Esophagus squamous epithelium (tissue), 4 donors: ENCODE measurements around the gene MEIOSIN.

ENCODE experiments used
- POLR2A ChIP-seq, 4 donors: fragments of 450-650 bp; IDR thresholded peaks; one replicate each; pipeline ENCODE4 v1.6.1; 2017; ENCODE audit warnings: antibody characterized with exemption in 4 of 4, mild to moderate bottlenecking in 4 of 4, moderate library complexity in 3 of 4
- TF ChIP-seq, protein P1 (sequence below), 6 experiments: fragments of 450-650 bp in 4 of 6; fragments of 200-600 bp in 2 of 6; sonication (generic) in 2 of 6; IDR thresholded peaks; one replicate each; pipeline ENCODE4 v1.5.1; 2016 to 2019; ENCODE audit warnings: antibody characterized with exemption in 6 of 6, mild to moderate bottlenecking in 4 of 6, moderate library complexity in 4 of 6

DNA sequence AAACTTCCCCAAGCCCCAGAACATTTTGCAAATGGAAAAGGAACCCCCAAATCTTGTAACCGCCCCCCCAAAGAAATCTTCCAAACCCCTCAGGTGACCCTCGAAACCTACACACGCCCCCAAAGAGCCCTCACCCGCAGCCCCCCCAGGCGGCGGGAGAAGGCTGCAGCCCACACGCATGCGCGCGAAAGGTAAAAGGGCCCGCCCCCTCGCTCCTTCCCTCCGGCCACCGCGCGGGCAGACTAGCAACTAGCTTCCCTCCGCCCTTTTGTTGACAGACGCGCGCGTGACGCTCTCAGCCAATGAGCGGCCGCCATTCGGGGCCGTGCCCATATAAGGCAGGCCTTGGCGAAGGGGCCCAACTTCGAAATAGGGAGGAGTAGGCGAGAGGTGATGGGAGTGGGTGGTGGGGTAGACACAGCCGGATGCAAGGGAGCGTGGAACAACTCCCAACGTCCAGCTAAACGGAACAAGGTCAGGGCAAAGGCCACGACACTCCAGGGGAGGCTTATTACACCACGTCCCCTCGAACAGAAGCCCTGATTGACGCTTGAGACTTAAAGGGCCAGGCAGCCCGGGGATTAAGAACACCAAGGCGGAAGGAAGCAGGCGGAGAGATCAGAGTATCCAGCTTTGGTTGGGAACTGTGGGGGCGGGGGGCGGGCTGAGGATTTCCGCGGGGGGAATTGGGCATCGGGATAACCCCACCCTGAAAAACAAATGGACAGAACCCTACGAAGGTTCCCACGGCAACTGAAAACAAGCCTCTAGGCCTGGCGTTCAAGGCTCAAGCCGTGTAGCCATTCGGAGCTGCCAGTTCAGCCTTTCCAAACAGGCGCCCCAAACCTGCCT, 15.9 kb upstream of the MEIOSIN start:
- TF ChIP-seq, protein P1, sequence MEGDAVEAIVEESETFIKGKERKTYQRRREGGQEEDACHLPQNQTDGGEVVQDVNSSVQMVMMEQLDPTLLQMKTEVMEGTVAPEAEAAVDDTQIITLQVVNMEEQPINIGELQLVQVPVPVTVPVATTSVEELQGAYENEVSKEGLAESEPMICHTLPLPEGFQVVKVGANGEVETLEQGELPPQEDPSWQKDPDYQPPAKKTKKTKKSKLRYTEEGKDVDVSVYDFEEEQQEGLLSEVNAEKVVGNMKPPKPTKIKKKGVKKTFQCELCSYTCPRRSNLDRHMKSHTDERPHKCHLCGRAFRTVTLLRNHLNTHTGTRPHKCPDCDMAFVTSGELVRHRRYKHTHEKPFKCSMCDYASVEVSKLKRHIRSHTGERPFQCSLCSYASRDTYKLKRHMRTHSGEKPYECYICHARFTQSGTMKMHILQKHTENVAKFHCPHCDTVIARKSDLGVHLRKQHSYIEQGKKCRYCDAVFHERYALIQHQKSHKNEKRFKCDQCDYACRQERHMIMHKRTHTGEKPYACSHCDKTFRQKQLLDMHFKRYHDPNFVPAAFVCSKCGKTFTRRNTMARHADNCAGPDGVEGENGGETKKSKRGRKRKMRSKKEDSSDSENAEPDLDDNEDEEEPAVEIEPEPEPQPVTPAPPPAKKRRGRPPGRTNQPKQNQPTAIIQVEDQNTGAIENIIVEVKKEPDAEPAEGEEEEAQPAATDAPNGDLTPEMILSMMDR (IDR thresholded peaks at IDR 0.05): peak in 3 of 6 experiments; percentile 19 to 39 (median 31)
- TF ChIP-seq POLR2A (IDR thresholded peaks at IDR 0.05): peak in 3 of 4 donors; percentile 15 to 90 (median 66)
